ENCODE data around the gene LSAMP.

The LSAMP gene

DNA sequence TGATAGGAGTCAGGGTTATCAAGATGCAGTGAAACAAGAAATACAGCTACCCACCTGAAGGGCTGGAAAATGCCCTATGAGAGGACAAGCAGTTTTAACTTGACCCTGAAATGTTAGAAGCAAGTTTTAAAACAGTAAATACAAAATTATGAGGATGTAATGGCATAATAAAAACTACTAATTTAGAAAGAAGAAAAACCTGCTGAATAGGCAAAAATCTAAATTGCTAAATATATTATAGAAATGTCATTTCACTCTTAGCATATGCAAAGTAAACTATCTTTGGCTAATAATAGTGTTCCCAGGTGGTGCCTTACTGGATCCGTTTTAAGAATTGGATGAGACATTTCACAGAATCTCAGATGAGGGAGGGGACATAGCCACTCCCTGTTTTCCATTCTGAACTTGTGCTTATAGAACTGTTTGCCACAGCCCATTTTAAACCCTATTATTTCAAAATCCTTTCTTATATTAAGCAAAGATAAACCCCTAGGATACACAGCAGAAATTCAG lies 294.6 kb downstream of the LSAMP start:
- Histone ChIP-seq H3K36me3 (ENCODE audit: insufficient read depth, low read length) (no peaks in the 10 kb centered on the region), H3K4me1 (ENCODE audit: control insufficient read depth, insufficient read depth, low read length) (peaks cover 12% of the 10 kb centered on the region), H3K27me3 (ENCODE audit: control insufficient read depth, insufficient read depth, low read length) (no peaks in the 10 kb centered on the region), H3K4me2 (ENCODE audit: low read length) (no peak overlapping the region), H3K9me3 (replicated peaks; ENCODE audit: low read length) (no peaks in the 10 kb centered on the region), H3K9ac (ENCODE audit: low read depth, low read length) (no peak overlapping the region), H3K4me3 (ENCODE audit: low read length) (no peak overlapping the region)

DNA sequence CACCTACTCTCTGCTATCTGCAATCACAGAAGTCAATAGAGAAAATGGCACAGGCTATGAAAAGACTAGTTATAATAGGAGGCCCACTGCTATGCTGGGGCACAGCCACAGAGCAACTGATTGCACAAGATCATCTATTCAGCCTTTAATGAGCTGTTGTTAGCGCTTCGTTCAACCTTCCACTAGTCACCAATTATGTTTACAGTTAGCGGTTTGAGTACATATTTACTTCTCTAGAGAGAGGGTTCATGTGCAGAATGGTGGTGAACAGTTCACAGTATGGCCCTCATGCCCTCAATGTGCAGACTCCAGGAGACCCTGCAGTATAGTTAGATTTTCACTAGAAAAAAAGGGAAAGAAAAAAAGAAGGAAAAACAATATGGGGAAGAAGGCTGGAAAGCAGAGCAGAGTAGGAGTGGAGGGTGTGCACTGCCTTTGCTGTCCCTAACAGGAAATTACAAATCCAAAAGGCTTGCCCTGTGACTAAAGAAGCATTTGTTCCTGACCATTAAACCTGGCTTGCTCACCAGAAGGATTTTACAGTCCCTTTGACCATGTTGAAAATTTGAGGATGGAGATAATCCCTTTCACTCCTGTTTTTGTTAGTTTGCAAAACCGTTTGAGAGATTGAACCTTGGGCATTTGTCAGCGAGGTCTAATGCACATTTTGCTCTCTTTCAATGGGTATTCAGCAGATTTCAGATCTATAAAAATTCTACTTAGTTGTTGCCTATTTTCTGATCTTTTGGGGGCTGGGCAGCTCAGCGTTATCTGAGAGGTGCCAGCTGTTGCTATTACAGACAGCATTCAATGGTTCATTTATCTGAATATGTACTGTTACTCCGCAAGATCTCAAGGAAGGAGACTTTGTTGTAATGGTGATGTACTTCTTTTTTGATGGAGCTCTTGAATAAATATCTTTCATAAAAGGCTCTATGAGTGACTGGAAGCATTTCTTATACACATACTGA lies 296.1 kb downstream of the LSAMP start:
- peaks cover 12% of the 10 kb centered on the region for H3K4me1 ChIP-seq (ENCODE audit: control insufficient read depth, insufficient read depth, low read length)
- H3K9ac ChIP-seq (ENCODE audit: low read depth, low read length), result no peak overlapping the region
- H3K4me3 ChIP-seq (ENCODE audit: low read length), result no peak overlapping the region
- H3K27me3 ChIP-seq (ENCODE audit: control insufficient read depth, insufficient read depth, low read length), result no peaks in the 10 kb centered on the region
- H3K9me3 ChIP-seq (replicated peaks; ENCODE audit: low read length), result no peaks in the 10 kb centered on the region
- H3K36me3 ChIP-seq (ENCODE audit: insufficient read depth, low read length), result no peaks in the 10 kb centered on the region
- H3K4me2 ChIP-seq (ENCODE audit: low read length), result no peak overlapping the region

DNA sequence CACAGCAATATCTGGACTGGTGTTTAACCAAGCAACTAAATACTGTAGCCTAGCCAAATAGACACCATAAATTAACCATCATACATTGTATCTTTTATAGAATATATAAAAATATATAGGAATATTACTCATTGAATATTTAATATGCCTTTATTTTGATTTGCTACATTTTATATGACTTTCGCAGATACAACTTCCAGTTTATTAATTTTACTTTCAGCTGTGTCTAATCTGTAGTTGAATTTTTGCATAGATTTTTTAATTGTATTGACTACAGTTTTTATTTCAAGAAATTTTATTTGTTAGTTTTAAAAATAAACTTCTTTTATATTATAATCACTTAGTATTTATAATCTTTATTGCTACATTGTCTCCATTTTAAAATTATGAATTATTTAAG lies 299.7 kb downstream of the LSAMP start:
- Histone ChIP-seq H3K27me3 (ENCODE audit: control insufficient read depth, insufficient read depth, low read length) (no peaks in the 10 kb centered on the region), H3K4me1 (ENCODE audit: control insufficient read depth, insufficient read depth, low read length) (peaks cover 12% of the 10 kb centered on the region), H3K9ac (ENCODE audit: low read depth, low read length) (no peak overlapping the region), H3K4me2 (ENCODE audit: low read length) (no peak overlapping the region), H3K36me3 (ENCODE audit: insufficient read depth, low read length) (no peaks in the 10 kb centered on the region), H3K4me3 (ENCODE audit: low read length) (no peak overlapping the region), H3K9me3 (replicated peaks; ENCODE audit: low read length) (no peaks in the 10 kb centered on the region)

DNA sequence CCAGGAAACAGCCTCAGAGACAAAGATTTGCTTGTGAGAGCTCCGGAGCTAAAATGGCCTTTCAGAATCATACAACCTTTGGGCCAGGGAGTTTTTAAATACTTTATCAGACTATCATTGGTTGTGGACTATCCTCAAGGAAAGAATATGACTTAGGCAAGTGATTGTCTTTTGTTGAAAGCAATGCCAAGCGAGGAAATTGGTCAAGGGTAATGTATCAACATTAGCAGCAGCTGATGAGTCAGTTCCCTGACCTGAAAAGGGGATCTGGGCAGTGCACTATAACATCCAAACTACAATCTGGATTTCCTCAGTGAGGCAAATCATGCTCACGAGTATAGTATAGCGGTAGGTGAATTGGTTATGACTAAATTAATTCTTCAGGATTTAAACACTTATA lies 303.6 kb downstream of the LSAMP start:
- Histone ChIP-seq H3K4me2 (ENCODE audit: low read length) (no peak overlapping the region), H3K9me3 (replicated peaks; ENCODE audit: low read length) (no peaks in the 10 kb centered on the region), H3K4me3 (ENCODE audit: low read length) (no peak overlapping the region), H3K36me3 (ENCODE audit: insufficient read depth, low read length) (no peaks in the 10 kb centered on the region), H3K4me1 (ENCODE audit: control insufficient read depth, insufficient read depth, low read length) (no peaks in the 10 kb centered on the region), H3K9ac (ENCODE audit: low read depth, low read length) (no peak overlapping the region), H3K27me3 (ENCODE audit: control insufficient read depth, insufficient read depth, low read length) (no peaks in the 10 kb centered on the region)

DNA sequence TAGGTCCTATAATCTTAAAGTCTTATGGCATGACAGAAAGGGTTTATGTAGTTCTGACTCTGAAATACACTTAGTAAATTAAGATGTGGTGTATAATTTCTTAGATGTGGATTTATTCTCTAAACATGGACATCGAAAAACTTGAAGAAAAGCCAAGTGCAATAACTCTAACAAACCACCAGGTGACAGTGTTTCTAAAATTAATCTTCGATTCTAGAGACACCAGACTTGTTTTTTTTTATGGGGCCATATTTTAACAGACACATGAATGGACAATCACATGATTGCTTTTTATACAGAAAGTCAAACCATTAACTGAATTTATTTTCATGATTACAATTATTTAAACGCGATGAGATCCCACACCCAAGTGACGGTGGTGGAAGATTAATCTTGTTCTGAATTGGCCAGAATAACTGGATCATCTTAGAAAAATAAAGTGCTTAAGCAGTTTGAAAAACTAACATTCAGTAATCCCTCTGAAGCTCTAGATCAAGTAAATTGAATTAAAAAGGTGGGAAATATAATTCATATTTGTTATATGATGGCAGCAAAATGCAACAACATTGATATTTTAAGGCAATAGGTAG lies 305.1 kb downstream of the LSAMP start:
- Histone ChIP-seq H3K27me3 (ENCODE audit: control insufficient read depth, insufficient read depth, low read length) (no peaks in the 10 kb centered on the region), H3K4me1 (ENCODE audit: control insufficient read depth, insufficient read depth, low read length) (no peaks in the 10 kb centered on the region), H3K4me2 (ENCODE audit: low read length) (no peak overlapping the region), H3K9me3 (replicated peaks; ENCODE audit: low read length) (no peaks in the 10 kb centered on the region), H3K36me3 (ENCODE audit: insufficient read depth, low read length) (no peaks in the 10 kb centered on the region), H3K4me3 (ENCODE audit: low read length) (no peak overlapping the region), H3K9ac (ENCODE audit: low read depth, low read length) (no peak overlapping the region)

DNA sequence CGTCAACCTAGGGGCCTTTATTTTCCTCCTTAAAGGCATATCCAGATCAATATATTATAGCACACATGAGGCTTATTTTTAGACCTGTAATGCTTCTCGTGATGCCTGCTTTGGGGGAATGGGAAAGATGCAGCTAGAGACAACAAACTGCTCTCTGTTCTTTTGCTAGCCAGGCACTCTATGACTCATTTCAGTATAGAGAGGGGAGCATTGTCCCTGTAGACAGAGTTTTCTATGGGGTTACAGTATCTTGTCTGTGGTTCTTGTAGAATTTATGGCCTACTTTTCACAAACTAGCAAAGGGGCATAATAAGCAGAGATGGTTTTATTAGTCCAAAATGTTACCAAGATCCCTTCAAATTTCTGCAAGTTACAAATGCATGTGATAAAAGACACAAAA lies 305.6 kb downstream of the LSAMP start:
- no peak overlapping the region for H3K4me2 ChIP-seq (ENCODE audit: low read length)
- no peaks in the 10 kb centered on the region for H3K36me3 ChIP-seq (ENCODE audit: insufficient read depth, low read length)
- H3K4me3 ChIP-seq (ENCODE audit: low read length), result no peak overlapping the region
- H3K9me3 ChIP-seq (replicated peaks; ENCODE audit: low read length), result no peaks in the 10 kb centered on the region
- no peak overlapping the region for H3K9ac ChIP-seq (ENCODE audit: low read depth, low read length)
- no peaks in the 10 kb centered on the region for H3K4me1 ChIP-seq (ENCODE audit: control insufficient read depth, insufficient read depth, low read length)
- H3K27me3 ChIP-seq (ENCODE audit: control insufficient read depth, insufficient read depth, low read length), result no peaks in the 10 kb centered on the region

DNA sequence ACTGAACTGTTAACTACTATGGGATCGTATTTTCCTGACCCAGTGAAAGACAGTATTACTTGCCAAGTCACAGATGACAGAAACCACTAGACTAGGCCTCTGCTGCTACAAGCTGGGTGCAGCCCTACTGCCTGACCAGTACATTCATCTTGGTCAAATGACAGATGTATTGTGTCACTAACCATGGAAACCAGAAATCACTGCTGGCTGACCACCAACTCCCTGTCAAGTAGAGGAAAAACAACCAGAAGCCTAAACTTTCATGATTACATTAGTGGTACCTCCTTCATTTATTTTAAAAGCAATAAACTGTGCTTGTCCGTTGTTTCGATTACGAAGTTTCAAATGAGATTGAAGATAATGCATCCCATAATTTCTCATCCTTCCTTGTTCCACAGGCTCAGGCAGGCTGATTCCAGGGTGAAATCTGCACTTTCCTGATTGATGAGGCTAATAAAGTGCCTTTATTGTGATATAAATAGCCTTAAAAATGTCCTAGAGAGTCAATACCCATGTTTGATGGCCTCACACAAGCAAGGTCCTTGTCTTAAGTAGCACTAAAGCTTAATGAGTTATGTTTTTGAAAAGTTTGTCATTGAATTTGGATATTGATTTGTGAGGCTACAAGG lies 309.7 kb downstream of the LSAMP start:
- no peak overlapping the region for H3K4me3 ChIP-seq (ENCODE audit: low read length)
- H3K36me3 ChIP-seq (ENCODE audit: insufficient read depth, low read length), result no peaks in the 10 kb centered on the region
- H3K9me3 ChIP-seq (replicated peaks; ENCODE audit: low read length), result no peaks in the 10 kb centered on the region
- no peaks in the 10 kb centered on the region for H3K4me1 ChIP-seq (ENCODE audit: control insufficient read depth, insufficient read depth, low read length)
- no peak overlapping the region for H3K9ac ChIP-seq (ENCODE audit: low read depth, low read length)
- no peaks in the 10 kb centered on the region for H3K27me3 ChIP-seq (ENCODE audit: control insufficient read depth, insufficient read depth, low read length)
- H3K4me2 ChIP-seq (ENCODE audit: low read length), result no peak overlapping the region

DNA sequence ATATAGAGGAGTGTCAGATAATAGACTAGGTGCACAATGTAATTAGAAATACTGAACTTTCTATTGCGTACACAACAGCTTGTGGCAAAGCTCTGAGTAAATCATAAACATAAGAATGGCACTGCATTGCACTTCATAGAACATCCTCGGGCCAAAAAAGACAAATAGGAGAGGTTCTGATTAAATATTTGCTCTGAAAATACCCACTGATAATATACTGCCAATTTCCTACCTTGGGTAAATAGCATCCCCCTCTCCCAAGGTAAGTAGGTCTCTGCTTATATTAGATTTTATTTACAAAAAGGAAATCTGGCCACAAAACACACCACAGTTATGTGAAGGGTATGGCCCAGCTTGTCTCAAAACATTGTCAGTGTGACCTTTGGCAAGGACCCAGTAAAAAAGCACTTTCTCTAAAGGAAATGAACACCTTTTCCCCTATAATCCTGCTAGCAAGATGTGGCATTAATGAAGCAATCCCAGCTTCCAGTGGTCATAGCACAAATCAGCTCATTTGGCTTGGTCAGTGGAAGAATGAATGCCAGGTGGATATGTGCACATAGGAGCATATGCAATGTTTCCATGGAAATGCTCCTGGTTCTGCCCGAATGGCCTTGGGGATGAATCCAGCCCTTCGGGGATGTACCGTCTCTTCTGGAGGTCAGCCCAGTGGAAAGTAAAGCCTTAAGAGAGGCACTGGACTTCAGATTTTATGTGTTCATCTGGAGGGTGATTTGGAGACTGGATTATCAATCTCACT lies 315.9 kb downstream of the LSAMP start:
- Histone ChIP-seq H3K36me3 (ENCODE audit: insufficient read depth, low read length) (no peaks in the 10 kb centered on the region), H3K4me3 (ENCODE audit: low read length) (no peak overlapping the region), H3K4me1 (ENCODE audit: control insufficient read depth, insufficient read depth, low read length) (no peaks in the 10 kb centered on the region), H3K4me2 (ENCODE audit: low read length) (no peak overlapping the region), H3K9ac (ENCODE audit: low read depth, low read length) (no peak overlapping the region), H3K27me3 (ENCODE audit: control insufficient read depth, insufficient read depth, low read length) (no peaks in the 10 kb centered on the region), H3K9me3 (replicated peaks; ENCODE audit: low read length) (no peaks in the 10 kb centered on the region)

DNA sequence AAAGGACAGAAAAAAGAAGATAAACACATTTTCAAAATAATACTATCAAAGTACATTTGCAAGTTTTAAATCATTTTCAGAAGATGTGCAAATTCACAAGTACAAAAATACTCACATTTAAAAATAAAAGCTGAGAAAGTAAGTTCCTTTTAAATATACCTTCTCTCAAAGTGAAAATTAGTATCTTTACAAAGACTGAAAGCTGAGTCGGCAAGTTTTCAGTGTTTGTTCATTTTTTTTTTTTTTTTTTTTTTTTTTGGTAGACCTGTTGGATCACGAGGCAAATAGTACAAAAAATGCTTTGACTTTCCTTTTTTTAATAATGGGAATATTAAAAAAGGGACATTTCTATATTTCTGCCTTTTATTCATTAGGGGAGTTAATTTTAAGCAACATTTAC lies 317.8 kb downstream of the LSAMP start:
- H3K27me3 ChIP-seq (ENCODE audit: control insufficient read depth, insufficient read depth, low read length), result no peaks in the 10 kb centered on the region
- H3K4me2 ChIP-seq (ENCODE audit: low read length), result no peak overlapping the region
- H3K36me3 ChIP-seq (ENCODE audit: insufficient read depth, low read length), result no peaks in the 10 kb centered on the region
- no peak overlapping the region for H3K9ac ChIP-seq (ENCODE audit: low read depth, low read length)
- H3K4me1 ChIP-seq (ENCODE audit: control insufficient read depth, insufficient read depth, low read length), result no peaks in the 10 kb centered on the region
- no peak overlapping the region for H3K4me3 ChIP-seq (ENCODE audit: low read length)
- no peaks in the 10 kb centered on the region for H3K9me3 ChIP-seq (replicated peaks; ENCODE audit: low read length)

DNA sequence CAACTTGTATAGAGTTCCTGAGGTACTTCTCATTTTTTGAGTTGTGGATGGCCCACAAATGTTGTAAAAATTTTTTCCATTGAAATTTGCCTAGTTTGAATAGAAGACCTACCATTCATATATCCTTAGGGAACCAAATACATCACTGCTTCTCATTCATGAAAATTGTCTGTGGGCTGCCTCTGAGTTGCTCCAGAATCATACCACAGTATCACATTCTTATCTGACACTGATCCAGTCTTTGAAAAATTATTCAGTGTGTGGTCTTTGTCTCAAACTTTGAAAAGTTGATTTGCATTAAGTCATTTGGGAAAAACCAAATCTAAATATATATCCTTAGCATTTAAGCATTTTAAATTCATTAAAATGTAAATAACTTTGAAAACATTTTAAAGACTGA lies 321.1 kb downstream of the LSAMP start:
- Histone ChIP-seq H3K27me3 (ENCODE audit: control insufficient read depth, insufficient read depth, low read length) (no peaks in the 10 kb centered on the region), H3K4me3 (ENCODE audit: low read length) (no peak overlapping the region), H3K9me3 (replicated peaks; ENCODE audit: low read length) (no peaks in the 10 kb centered on the region), H3K9ac (ENCODE audit: low read depth, low read length) (no peak overlapping the region), H3K36me3 (ENCODE audit: insufficient read depth, low read length) (no peaks in the 10 kb centered on the region), H3K4me1 (ENCODE audit: control insufficient read depth, insufficient read depth, low read length) (no peaks in the 10 kb centered on the region), H3K4me2 (ENCODE audit: low read length) (no peak overlapping the region)
